ENCODE measurements around the gene KANSL1L.
A peak's percentile ranks its signal among the peaks of the same experiment; 100 is the strongest.

Gene KANSL1L

GRCh38 chr2:210099940-210100339 is 71.3 kb downstream of the KANSL1L start:
- no peak for DNase-seq (ENCODE audit: low read depth in 1 of 2, low spot score in 1 of 2)
- no peak for TF ChIP-seq JUND (IDR thresholded peaks at IDR 0.05; ENCODE audit: low read depth)
- in situ Hi-C loops (cut with HindIII; ENCODE audit: low pct_unique_long_range_greater_than_20kb, low sequenced_read_pairs) = no loop called here

GRCh38 chr2:210094787-210095186 is 76.4 kb downstream of the KANSL1L start:
- in situ Hi-C loops (cut with HindIII; ENCODE audit: low pct_unique_long_range_greater_than_20kb, low sequenced_read_pairs) = no loop called here
- no peak for TF ChIP-seq JUND (IDR thresholded peaks at IDR 0.05; ENCODE audit: low read depth)
- no peak for DNase-seq (ENCODE audit: low read depth in 1 of 2, low spot score in 1 of 2)

GRCh38 chr2:210092791-210093190 is 78.4 kb downstream of the KANSL1L start:
- no peak for TF ChIP-seq JUND (IDR thresholded peaks at IDR 0.05; ENCODE audit: low read depth)
- in situ Hi-C loops (cut with HindIII; ENCODE audit: low pct_unique_long_range_greater_than_20kb, low sequenced_read_pairs) = no loop called here
- no peak for DNase-seq (ENCODE audit: low read depth in 1 of 2, low spot score in 1 of 2)

- no peak for DNase-seq (ENCODE audit: low read depth in 1 of 2, low spot score in 1 of 2)
- TF ChIP-seq JUND (IDR thresholded peaks at IDR 0.05; ENCODE audit: low read depth) = no peak
- in situ Hi-C loops (cut with HindIII; ENCODE audit: low pct_unique_long_range_greater_than_20kb, low sequenced_read_pairs) = no loop called here
Measured at GRCh38 chr2:210086930-210087329, 84.3 kb downstream of the KANSL1L start.

GRCh38 chr2:210086292-210086691 is 84.9 kb downstream of the KANSL1L start:
- in situ Hi-C loops (cut with HindIII; ENCODE audit: low pct_unique_long_range_greater_than_20kb, low sequenced_read_pairs) = no loop called here
- no peak for DNase-seq (ENCODE audit: low read depth in 1 of 2, low spot score in 1 of 2)

GRCh38 chr2:210072922-210073509 is 98.2 kb downstream of the KANSL1L start:
- no peak for TF ChIP-seq JUND (IDR thresholded peaks at IDR 0.05; ENCODE audit: low read depth)
- DNase-seq (ENCODE audit: low read depth in 1 of 2, low spot score in 1 of 2) = peak in 1 of 2 experiments; percentile 49
- in situ Hi-C loops (cut with HindIII; ENCODE audit: low pct_unique_long_range_greater_than_20kb, low sequenced_read_pairs) = no loop called here

More at GRCh38 chr2:210086292-210086691, 84.9 kb downstream of the KANSL1L start:
- no peak for TF ChIP-seq JUND (IDR thresholded peaks at IDR 0.05; ENCODE audit: low read depth)

GRCh38 chr2:210072493-210072892 is 98.7 kb downstream of the KANSL1L start:
- no peak for TF ChIP-seq JUND (IDR thresholded peaks at IDR 0.05; ENCODE audit: low read depth)
- DNase-seq (ENCODE audit: low read depth in 1 of 2, low spot score in 1 of 2) = no peak
- in situ Hi-C loops (cut with HindIII; ENCODE audit: low pct_unique_long_range_greater_than_20kb, low sequenced_read_pairs) = no loop called here

- DNase-seq (ENCODE audit: low read depth in 1 of 2, low spot score in 1 of 2) = no peak
- no peak for TF ChIP-seq JUND (IDR thresholded peaks at IDR 0.05; ENCODE audit: low read depth)
- in situ Hi-C loops (cut with HindIII; ENCODE audit: low pct_unique_long_range_greater_than_20kb, low sequenced_read_pairs) = no loop called here
Measured at GRCh38 chr2:210063306-210063705, 107.9 kb downstream of the KANSL1L start.

GRCh38 chr2:210055825-210056224 is 115.4 kb downstream of the KANSL1L start:
- no peak for TF ChIP-seq JUND (IDR thresholded peaks at IDR 0.05; ENCODE audit: low read depth)
- in situ Hi-C loops (cut with HindIII; ENCODE audit: low pct_unique_long_range_greater_than_20kb, low sequenced_read_pairs) = no loop called here
- no peak for DNase-seq (ENCODE audit: low read depth in 1 of 2, low spot score in 1 of 2)

- in situ Hi-C loops (cut with HindIII; ENCODE audit: low pct_unique_long_range_greater_than_20kb, low sequenced_read_pairs) = no loop called here
- no peak for TF ChIP-seq JUND (IDR thresholded peaks at IDR 0.05; ENCODE audit: low read depth)
Measured at GRCh38 chr2:210054696-210055095, 116.5 kb downstream of the KANSL1L start.

GRCh38 chr2:210050885-210051284 is 120.3 kb downstream of the KANSL1L start:
- in situ Hi-C loops (cut with HindIII; ENCODE audit: low pct_unique_long_range_greater_than_20kb, low sequenced_read_pairs) = no loop called here
- DNase-seq (ENCODE audit: low read depth in 1 of 2, low spot score in 1 of 2) = no peak
- TF ChIP-seq JUND (IDR thresholded peaks at IDR 0.05; ENCODE audit: low read depth) = no peak

More at GRCh38 chr2:210054696-210055095, 116.5 kb downstream of the KANSL1L start:
- DNase-seq (ENCODE audit: low read depth in 1 of 2, low spot score in 1 of 2) = no peak

GRCh38 chr2:210049831-210050230 is 121.4 kb downstream of the KANSL1L start:
- TF ChIP-seq JUND (IDR thresholded peaks at IDR 0.05; ENCODE audit: low read depth) = no peak
- no peak for DNase-seq (ENCODE audit: low read depth in 1 of 2, low spot score in 1 of 2)

GRCh38 chr2:210046851-210047500 is 124.2 kb downstream of the KANSL1L start:
- no peak for DNase-seq (ENCODE audit: low read depth in 1 of 2, low spot score in 1 of 2)
- in situ Hi-C loops (cut with HindIII; ENCODE audit: low pct_unique_long_range_greater_than_20kb, low sequenced_read_pairs) = no loop called here
- no peak for TF ChIP-seq JUND (IDR thresholded peaks at IDR 0.05; ENCODE audit: low read depth)

More at GRCh38 chr2:210049831-210050230, 121.4 kb downstream of the KANSL1L start:
- in situ Hi-C loops (cut with HindIII; ENCODE audit: low pct_unique_long_range_greater_than_20kb, low sequenced_read_pairs) = no loop called here

Data from T47D (cell line).